Measurements from ENCODE around the gene PRIM1. TPM values are rescaled to one million over a fixed set of nuclear protein-coding genes. Genes with fewer than 3 reads are reported as not detected.
"Not testable (repeated sequence)": the region's sequence is repeated elsewhere in the genome, so short reads cannot be mapped to it uniquely, and the experiment has no call there.

The PRIM1 gene
- polyA plus RNA-seq, 2 of the 4 experiments (the other 2 are of a cell fraction), result 43.5 to 66.8 TPM

DNA sequence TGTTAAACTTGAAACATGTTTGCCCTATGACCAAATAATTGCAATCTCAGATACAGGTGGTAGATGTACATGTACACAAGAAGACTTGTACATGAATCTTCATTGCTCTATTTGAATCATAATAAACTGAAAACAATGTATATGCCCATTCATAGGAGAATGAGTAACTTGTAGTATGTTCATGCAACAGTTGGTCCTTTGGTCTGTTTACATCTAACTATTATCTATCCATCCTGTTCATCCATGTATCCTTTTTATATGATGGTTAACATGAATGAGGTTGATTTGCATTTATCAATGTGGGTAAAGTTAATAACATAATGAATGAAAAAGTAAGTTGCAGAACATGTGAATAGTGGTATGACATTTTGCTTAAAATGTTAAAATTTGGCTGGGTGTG is 48.1 kb upstream of the PRIM1 start:
- FAIRE-seq, result no peak
- no peak overlapping the region for H3K27ac ChIP-seq
- TF ChIP-seq, protein P1, sequence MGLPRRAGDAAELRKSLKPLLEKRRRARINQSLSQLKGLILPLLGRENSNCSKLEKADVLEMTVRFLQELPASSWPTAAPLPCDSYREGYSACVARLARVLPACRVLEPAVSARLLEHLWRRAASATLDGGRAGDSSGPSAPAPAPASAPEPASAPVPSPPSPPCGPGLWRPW (IDR thresholded peaks at IDR 0.05), result no peak
- TF ChIP-seq CEBPB (IDR thresholded peaks at IDR 0.05) (no peak), ZC3H11A (IDR thresholded peaks at IDR 0.05) (no peak), SREBF2 (IDR thresholded peaks at IDR 0.05) (no peak), NPAS2 (CRISPR knock-in tag; IDR thresholded peaks at IDR 0.05; ENCODE audit: borderline replicate concordance) (no peak), PHF8 (IDR thresholded peaks at IDR 0.05; ENCODE audit: borderline replicate concordance, low read depth) (no peak), ZFP36 (IDR thresholded peaks at IDR 0.05; ENCODE audit: borderline replicate concordance, partially characterized antibody) (no peak), RCOR1 (IDR thresholded peaks at IDR 0.05; ENCODE audit: low read depth, low read length) (no peak), HOXB5 (CRISPR knock-in tag; IDR thresholded peaks at IDR 0.05) (no peak), FOSL2 (IDR thresholded peaks at IDR 0.05) (no peak), FOSL2 (CRISPR knock-in tag; IDR thresholded peaks at IDR 0.05) (no peak)
- TF ChIP-seq, protein P2, sequence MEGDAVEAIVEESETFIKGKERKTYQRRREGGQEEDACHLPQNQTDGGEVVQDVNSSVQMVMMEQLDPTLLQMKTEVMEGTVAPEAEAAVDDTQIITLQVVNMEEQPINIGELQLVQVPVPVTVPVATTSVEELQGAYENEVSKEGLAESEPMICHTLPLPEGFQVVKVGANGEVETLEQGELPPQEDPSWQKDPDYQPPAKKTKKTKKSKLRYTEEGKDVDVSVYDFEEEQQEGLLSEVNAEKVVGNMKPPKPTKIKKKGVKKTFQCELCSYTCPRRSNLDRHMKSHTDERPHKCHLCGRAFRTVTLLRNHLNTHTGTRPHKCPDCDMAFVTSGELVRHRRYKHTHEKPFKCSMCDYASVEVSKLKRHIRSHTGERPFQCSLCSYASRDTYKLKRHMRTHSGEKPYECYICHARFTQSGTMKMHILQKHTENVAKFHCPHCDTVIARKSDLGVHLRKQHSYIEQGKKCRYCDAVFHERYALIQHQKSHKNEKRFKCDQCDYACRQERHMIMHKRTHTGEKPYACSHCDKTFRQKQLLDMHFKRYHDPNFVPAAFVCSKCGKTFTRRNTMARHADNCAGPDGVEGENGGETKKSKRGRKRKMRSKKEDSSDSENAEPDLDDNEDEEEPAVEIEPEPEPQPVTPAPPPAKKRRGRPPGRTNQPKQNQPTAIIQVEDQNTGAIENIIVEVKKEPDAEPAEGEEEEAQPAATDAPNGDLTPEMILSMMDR (IDR thresholded peaks at IDR 0.05), result no peak
- TF ChIP-seq, protein P3, sequence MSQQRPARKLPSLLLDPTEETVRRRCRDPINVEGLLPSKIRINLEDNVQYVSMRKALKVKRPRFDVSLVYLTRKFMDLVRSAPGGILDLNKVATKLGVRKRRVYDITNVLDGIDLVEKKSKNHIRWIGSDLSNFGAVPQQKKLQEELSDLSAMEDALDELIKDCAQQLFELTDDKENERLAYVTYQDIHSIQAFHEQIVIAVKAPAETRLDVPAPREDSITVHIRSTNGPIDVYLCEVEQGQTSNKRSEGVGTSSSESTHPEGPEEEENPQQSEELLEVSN (IDR thresholded peaks at IDR 0.05; ENCODE audit: borderline replicate concordance, low read depth), result no peak
- TF ChIP-seq, protein P4, sequence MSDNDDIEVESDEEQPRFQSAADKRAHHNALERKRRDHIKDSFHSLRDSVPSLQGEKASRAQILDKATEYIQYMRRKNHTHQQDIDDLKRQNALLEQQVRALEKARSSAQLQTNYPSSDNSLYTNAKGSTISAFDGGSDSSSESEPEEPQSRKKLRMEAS (IDR thresholded peaks at IDR 0.05), result no peak
- TF ChIP-seq, protein P5, sequence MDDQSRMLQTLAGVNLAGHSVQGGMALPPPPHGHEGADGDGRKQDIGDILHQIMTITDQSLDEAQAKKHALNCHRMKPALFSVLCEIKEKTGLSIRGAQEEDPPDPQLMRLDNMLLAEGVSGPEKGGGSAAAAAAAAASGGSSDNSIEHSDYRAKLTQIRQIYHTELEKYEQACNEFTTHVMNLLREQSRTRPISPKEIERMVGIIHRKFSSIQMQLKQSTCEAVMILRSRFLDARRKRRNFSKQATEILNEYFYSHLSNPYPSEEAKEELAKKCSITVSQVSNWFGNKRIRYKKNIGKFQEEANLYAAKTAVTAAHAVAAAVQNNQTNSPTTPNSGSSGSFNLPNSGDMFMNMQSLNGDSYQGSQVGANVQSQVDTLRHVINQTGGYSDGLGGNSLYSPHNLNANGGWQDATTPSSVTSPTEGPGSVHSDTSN (IDR thresholded peaks at IDR 0.05), result no peak
- POLR2A ChIA-PET, result no interaction called here
- H3K4me1 ChIP-seq, result peaks cover 19% of the 10 kb centered on the region
- CTCF ChIA-PET, result interaction anchor here (1.1 kb wide), 1 partner anchor 187 kb away, joined by 5 read pairs; no protein-coding TSS in a partner anchor
- no peak overlapping the region for H3K4me3 ChIP-seq
- DNase-seq (ENCODE audit: low read depth in 1 of 2, low spot score in 1 of 2), result no peak
- no peaks in the 10 kb centered on the region for H3K9me3 ChIP-seq
- H3K4me2 ChIP-seq, result no peak overlapping the region
- ATAC-seq, result no peak

DNA sequence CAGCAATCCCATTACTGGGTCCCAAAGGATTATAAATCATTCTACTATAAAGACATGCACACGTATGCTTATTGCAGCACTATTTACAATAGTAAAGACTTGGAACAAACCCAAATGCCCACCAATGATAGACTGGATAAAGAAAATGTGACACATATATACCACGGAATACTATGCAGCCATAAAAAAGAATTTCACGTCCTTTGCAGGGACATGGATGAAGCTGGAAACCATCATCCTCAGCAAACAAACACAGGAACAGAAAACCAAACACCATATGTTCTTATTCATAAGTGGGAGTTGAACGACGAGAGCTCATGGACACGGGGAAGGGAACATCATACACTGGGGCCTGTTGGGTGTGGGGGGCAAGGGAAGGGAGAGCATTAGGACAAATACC is 47.2 kb upstream of the PRIM1 start:
- 58% methylated on average over 6 of the region's 6 CpGs for WGBS (ENCODE audit: missing lambda C conversion rate)
- H3K9me3 ChIP-seq; DNase-seq (ENCODE audit: low read depth in 1 of 2, low spot score in 1 of 2); ATAC-seq; H3K4me3 ChIP-seq; FAIRE-seq; H3K27ac ChIP-seq; H3K4me2 ChIP-seq; POLR2A ChIA-PET: not testable (repeated sequence)
- peaks cover 19% of the 10 kb centered on the region for H3K4me1 ChIP-seq
- CTCF ChIA-PET, result interaction anchor here (0.6 to 1.1 kb wide), 2 partner anchors 188 to 414 kb away, joined by 5 read pairs; no protein-coding TSS in a partner anchor

DNA sequence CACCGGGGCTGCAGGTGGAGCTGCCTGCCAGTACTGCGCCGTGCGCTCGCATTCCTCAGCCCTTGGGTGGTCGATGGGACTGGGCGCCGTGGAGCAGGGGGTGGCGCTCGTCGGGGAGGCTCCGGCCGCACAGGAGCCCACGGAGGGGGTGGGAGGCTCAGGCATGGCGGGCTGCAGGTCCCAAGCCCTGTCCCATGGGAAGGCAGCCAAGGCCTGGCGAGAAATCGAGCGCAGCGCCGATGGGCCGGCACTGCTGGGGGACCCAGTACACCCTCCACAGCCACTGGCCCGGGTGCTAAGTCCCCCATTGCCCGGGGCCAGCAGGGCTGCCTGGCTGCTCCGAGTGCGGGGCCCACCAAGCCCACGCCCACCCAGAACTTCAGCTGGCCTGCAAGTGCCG is 43.7 kb upstream of the PRIM1 start:
- H3K4me3 ChIP-seq; FAIRE-seq; H3K27ac ChIP-seq; H3K4me1 ChIP-seq; H3K9me3 ChIP-seq; POLR2A ChIA-PET; ATAC-seq; H3K4me2 ChIP-seq; CTCF ChIA-PET; DNase-seq (ENCODE audit: low read depth in 1 of 2, low spot score in 1 of 2): not testable (repeated sequence)
- WGBS (ENCODE audit: missing lambda C conversion rate), result 66% methylated on average over 5 of the region's 27 CpGs

DNA sequence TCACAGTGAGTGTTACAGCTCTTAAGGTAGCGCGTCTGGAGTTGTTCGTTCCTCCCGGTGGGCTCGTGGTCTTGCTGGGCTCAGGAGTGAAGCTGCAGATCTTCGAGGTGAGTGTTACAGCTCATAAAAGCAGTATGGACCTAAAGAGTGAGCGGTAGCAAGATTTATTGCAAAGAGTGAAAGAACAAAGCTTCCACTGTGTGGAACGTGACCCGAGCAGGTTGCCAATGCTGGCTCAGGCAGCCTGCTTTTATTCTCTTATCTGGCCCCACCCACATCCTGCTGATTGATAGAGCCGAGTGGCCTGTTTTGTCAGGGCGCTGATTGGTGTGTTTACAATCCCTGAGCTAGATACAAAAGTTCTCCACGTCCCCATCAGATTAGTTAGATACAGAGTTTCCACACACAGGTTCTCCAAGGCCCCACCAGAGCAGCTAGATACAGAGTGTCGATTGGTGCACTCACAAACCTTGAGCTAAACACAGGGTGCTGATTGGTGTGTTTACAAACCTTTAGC is 43.0 kb upstream of the PRIM1 start:
- FAIRE-seq; DNase-seq (ENCODE audit: low read depth in 1 of 2, low spot score in 1 of 2); H3K4me3 ChIP-seq; POLR2A ChIA-PET; H3K4me2 ChIP-seq; ATAC-seq; H3K4me1 ChIP-seq; H3K9me3 ChIP-seq; H3K27ac ChIP-seq: not testable (repeated sequence)
- CTCF ChIA-PET, result interaction anchor here (0.8 to 1.0 kb wide), 2 partner anchors 192 to 293 kb away, joined by 3 read pairs; no protein-coding TSS in a partner anchor
- 63% methylated on average over 13 of the region's 13 CpGs for WGBS (ENCODE audit: missing lambda C conversion rate)

Data from A549 (cell line).